Stimulated activated CD8-positive, alpha-beta memory T cell treated with anti-CD3 and anti-CD28 coated beads, Interleukin-4, amount 100 ng/mL, for 4 hours (primary cell): ENCODE data around the gene FOXM1.

ENCODE experiments used
- DNase-seq, 2 donors: peaks; one replicate each; pipeline ENCODE4 v3.0.0-alpha.2; 2020; ENCODE audit warnings: low read depth in 2 of 2, low spot score in 1 of 2

Gene FOXM1

DNA sequence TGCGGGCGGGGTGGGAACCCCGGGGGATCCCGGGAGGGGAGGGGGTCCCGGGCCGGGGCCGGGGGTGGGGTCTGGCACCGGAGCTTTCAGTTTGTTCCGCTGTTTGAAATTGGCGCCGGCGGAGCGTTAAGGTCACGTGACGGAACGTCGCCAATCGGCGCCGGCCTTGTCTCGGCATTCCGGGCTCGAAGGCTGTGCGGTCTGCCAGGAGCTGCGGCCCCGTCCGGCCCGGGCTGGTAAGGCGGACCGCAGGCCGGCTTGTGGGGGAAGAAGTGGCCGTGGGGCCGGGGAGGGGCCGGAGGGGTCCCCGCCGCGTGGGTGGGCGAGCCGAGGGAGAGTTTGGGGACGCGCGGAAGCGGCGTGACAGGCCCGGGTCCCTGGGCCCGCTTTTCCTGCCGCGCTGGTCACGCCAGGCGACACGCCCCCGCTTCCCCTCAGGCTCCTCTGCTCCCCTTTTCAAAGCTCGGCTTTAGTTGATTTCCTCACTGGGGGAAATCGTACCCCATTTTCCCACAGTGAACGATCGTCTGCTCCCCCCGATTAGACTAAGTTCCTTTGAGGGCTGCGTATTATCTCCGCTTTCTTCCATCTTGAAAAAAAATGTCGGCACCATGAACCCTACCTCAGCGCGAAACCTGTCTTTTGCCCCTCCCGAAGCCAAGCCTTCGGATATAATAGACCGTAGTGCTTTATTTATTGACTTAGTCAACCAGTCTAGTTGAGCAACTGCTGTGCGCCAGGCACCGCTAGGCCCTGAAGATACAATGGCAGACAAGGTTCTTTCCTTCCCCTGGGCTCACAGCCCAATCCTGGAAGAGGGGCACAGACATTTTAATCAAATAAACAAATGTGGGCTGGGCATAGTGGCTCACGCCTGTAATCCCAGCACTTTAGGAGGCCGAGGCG lies at the start of gene FOXM1, which contains the start of gene RHNO1:
FOXM1 (minus strand) TSS at position 128 of the 906 bp plus-strand sequence. CDS start 2,696 bp downstream, outside the sequence.
RHNO1 (plus strand) TSS at position 177 of the 906 bp plus-strand sequence. CDS start 8,144 bp downstream, outside the sequence.
- peak; percentile 70 to 72 for DNase-seq

- DNase-seq, result no peak
Measured at GRCh38 chr12:2925322-2925995, 48.5 kb upstream of the FOXM1 start.

DNA sequence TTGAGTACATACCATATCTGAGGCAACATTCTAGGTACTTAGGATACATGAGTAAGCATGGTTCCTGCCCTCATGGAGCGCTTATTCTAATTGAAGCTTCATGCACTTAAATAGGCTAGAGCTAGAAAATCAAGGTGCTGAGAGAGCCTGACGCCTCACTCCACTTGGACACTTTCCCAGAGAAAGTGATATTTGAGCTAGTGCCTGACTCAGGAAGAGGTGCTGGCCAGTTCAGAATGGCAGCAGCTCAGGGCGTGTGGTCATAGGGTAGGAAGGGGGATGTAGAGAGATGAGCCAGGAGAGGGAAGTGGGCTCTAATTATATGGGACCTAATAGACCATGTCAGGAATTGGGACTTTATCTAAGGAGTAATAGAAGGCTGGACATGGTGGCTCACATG lies 47.0 kb upstream of the FOXM1 start:
- no peak for DNase-seq

DNA sequence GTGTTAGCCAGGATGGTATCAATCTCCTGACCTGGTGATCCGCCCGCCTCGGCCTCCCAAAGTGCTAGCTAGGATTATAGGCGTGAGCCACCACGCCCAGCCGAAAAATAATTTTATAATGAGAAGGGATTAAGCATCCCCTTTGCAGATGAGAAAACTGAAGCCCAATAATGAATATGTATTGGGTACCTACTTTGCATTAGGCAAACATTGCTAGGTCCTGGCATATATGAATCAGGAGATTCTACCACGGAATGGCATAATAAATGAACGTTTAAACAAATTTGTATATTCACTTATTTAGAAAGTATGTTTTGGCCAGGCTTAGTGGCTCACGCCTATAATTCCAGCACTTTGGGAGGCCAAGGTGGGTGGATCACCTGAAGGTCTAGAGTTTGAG lies 46.1 kb upstream of the FOXM1 start:
- DNase-seq, result no peak

DNA sequence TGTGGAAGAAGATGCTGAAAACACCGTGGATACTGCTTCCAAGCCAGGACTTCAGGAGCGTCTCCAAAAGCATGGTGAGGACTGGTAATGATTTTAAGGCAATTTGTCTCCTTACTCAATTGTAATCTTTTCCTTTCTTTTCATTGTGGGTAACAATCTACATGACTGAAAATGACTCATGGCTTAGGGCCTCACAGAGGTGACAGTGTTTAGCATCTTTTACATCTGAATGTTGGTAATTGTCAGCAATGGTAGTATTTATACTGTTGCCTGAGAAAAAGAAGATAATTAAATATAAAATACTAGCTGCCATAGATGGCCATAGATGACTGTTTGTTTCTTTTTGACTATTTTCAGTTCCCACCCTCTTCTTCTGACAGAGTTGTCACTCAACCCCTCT lies 45.4 kb upstream of the FOXM1 start:
- no peak for DNase-seq

- DNase-seq, result no peak
Measured at GRCh38 chr12:2919249-2919648, 42.3 kb upstream of the FOXM1 start.

DNA sequence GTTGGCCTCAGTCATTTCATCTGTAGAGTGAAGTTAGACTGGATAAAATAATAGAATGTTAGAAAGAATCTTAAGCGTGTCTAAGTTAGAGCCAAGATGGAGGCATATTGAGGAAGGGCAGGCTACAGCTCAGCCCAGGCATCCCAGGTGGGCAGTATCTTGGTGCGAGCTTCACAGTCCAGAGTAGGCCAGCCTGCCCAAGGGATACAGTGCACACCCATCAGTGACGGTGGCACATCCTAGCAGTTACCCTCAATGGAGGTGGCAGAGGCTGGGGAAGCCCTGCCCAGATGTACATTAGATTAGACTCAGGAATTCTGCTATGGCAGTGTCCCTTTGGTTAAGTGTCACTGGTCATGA lies 35.2 kb upstream of the FOXM1 start:
- no peak for DNase-seq

GRCh38 chr12:2904260-2904659 lies 27.3 kb upstream of the FOXM1 start:
- no peak for DNase-seq

- no peak for DNase-seq
Measured at GRCh38 chr12:2902272-2902880, 25.4 kb upstream of the FOXM1 start.

DNA sequence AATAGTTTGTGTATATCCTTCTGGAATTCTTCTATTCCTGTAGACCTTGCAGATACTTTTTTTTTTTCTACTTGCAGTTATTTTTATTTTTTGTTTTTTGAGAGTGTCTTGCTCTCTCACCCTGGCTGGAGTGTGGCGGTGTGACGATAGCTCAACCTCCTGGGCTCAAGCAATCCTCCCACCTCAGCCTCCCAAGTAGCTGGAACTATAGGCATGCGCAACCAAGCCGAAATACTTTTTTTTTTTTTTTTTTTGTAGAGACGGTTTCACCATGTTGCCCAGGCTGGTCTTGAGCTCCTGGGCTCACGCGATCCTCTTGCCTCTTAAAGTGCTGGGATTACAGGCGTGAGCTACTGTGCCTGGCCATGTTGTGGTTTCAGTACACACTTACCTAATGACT lies 23.7 kb upstream of the FOXM1 start:
- no peak for DNase-seq

- no peak for DNase-seq
Measured at GRCh38 chr12:2897418-2897817, 20.4 kb upstream of the FOXM1 start.

DNA sequence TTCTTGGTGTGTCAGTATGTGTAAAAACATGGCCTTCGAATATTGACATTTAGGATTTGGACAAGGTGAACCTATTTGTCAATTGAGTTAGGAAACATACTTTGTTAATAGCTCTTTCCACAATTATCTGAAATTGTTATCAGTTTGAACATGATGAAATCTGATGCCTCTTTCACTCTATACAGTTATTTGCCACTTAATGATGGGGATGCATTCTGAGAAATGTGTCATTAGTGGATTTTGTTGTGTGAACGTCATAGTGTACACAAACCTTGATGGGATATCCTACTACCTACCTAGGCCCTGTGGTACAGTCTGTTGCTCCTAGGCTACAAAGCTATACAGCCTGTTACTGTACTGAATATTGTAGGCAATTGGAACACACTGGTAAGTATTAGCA lies 18.5 kb upstream of the FOXM1 start:
- DNase-seq, result no peak

GRCh38 chr12:2895051-2895451 lies 18.1 kb upstream of the FOXM1 start:
- no peak for DNase-seq

DNA sequence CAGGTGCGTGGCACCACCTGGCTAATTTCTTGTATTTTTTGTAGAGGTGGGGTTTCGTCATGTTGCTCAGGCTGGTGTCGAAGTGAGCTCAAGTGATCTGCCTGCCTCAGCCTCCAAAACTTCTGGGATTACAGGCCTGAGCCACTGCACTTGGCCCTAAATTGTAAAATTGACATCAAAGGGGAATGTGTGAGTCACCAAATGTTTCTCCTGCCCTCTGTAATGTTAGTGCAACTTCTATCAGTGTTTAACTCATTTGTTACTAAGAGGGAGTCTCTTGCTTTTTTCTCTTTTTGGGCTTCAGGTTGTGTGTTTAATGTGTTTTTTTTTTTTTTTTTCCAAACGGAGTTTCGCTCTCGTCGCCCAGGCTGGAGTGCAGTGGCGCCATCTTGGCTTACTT lies 16.0 kb upstream of the FOXM1 start:
- no peak for DNase-seq

- no peak for DNase-seq
Measured at GRCh38 chr12:2892246-2892645, 15.3 kb upstream of the FOXM1 start.

DNA sequence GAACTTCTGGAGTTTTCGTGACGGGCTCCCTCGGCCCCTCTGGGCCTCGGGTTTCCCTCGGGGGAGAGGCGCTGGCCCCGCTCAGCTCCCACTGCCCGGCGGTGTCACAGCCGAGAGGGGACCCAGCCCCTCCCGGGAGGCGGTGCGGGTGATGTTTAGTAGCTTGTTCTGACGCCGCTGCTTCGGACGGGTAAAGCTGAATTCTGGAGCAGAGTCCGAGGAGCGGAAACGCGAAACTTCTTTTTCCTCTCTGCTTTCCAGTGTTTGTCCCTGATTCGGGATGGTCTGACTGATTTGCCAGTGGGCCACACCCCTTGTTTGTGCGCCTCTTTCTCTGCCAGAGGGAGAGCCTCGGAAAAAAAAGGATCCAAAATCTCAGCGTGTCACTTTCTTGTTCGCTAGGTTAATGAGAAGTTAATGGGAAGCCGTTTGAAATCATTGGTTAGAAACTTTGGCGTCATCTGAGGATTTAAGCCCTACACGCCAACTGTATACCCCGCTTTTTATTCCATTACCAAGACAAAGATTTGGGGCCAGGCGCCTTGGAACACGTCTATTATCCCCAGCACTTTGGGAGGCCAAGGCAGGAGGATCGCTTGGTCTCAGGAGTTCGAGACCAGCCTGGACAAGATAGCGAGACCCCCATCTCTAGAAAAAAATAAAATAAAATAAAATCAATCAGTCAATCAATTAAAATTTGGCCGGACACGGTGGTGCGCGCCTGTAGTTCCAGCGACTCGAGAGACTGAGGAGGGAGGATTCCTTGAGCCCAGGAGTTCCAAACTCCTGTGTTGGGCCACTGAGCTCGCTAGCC lies 14.5 kb upstream of the FOXM1 start:
- no peak for DNase-seq

GRCh38 chr12:2890388-2891239 lies 13.6 kb upstream of the FOXM1 start, which contains the start of gene TULP3:
TSS of gene TULP3 (plus strand) at chr12:2890891. CDS start at chr12:2890948, 57 bp downstream.
- DNase-seq, result peak; percentile 96 to 97

GRCh38 chr12:2890001-2890387 lies 13.0 kb upstream of the FOXM1 start:
- no peak for DNase-seq

DNA sequence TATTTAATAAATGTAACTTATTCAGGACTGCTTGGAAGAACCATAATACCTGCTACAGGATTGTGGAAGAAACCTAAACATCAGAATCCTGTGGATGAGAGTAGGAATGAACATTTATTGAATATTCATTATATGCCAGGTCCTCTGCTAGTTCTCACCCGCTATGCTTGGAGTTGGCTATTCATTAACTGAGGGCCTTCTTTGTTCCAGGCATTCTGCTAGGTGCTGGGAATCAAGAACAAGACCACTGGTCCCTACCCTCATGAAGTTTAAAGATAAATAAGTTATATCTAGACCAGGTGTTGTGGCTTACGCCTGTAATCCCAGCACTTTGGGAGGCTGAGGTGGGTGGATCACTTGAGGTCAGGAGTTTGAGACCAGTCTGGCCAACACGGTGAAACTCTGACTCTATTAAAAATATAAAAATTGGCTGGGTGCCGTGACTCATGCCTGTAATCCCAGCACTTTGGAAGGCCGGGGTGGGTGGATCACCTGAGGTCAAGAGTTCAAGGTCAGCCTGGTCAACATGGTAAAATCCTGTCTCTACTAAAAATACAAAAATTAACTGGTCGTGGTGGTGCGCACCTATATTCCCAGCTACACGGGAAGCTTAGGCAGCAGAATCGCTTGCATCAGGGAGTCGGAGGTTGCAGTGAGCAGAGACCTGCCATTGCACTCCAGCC lies 9.9 kb upstream of the FOXM1 start:
- DNase-seq, result no peak

- no peak for DNase-seq
Measured at GRCh38 chr12:2884810-2885209, 7.8 kb upstream of the FOXM1 start.
